Measurements from ENCODE around the gene ZNF511. TPM values are rescaled to one million over a fixed set of nuclear protein-coding genes. Genes with fewer than 3 reads are reported as not detected.

The ZNF511 gene
- total and polyA plus RNA-seq, 2 donors (not counting 1 experiment from before 2014, with no cell fraction given): 30.7 to 45.1 TPM

GRCh38 chr10:133307776-133308420 is 816 bp upstream of the ZNF511 start:
- intact Hi-C loops (cut with micrococcal nuclease): loop anchor here (2.0 to 5.0 kb wide), 3 partner anchors 49 to 771 kb away; partner anchors contain the start of genes FUOM and INPP5A
- peak overlapping the region; percentile 73 to 94 (median 91) for H3K4me3 ChIP-seq (ENCODE audit: control extremely low read depth in 1 of 5, extremely low read depth in 1 of 5, insufficient read depth in 1 of 5, low read depth in 2 of 5, low read length in 4 of 5)
- Mint-ChIP-seq H3K4me1 (peaks cover 37% of the 10 kb centered on the region), H3K4me3 (peak overlapping the region; percentile 98), H3K9me3 (ENCODE audit: insufficient read depth) (no peaks in the 10 kb centered on the region), H3K27ac (peak overlapping the region; percentile 99), H3K27me3 (no peaks in the 10 kb centered on the region)
- H4K20me1 ChIP-seq (ENCODE audit: control insufficient read depth, insufficient read depth, low read length, poor library complexity, severe bottlenecking): peaks cover 44% of the 10 kb centered on the region
- peak overlapping the region; percentile 86 for H3K4me2 ChIP-seq (replicated peaks; ENCODE audit: low read depth, low read length, poor library complexity, severe bottlenecking)
- peaks cover 0 to 40% of the 10 kb centered on the region in 2 experiments for H3K36me3 ChIP-seq (replicated peaks in 1 of 2; ENCODE audit: control extremely low read depth in 1 of 2, control insufficient read depth in 1 of 2, extremely low read depth in 1 of 2, insufficient read depth in 2 of 2, low read length in 1 of 2)
- CTCF ChIA-PET: interaction anchor here (1.0 to 3.4 kb wide), 12 partner anchors 22 to 393 kb away, joined by 3 to 21 read pairs (median 4); no protein-coding TSS in a partner anchor
- H3K27me3 ChIP-seq (replicated peaks in 1 of 4; ENCODE audit: control extremely low read depth in 1 of 4, control insufficient read depth in 3 of 4, insufficient read depth in 4 of 4, low read length in 3 of 4): no peaks in the 10 kb centered on the region
- H3K9ac ChIP-seq (ENCODE audit: low read length): peak overlapping the region; percentile 86
- H3K27ac ChIP-seq (ENCODE audit: low read length in 2 of 2): peak overlapping the region; percentile 96 to 97
- 4% methylated on average over 23 of the region's 25 CpGs for WGBS (ENCODE audit: insufficient coverage)
- H3K9me3 ChIP-seq (ENCODE audit: control extremely low read depth in 1 of 3, control insufficient read depth in 2 of 3, insufficient read depth in 1 of 3, low read length in 2 of 3): peaks cover 0 to 3% (median 0%) of the 10 kb centered on the region in 3 donors
- H2AFZ ChIP-seq (ENCODE audit: insufficient read depth, low read depth, low read length, poor library complexity, severe bottlenecking): peak overlapping the region; percentile 83
- peaks cover 21 to 36% of the 10 kb centered on the region in 2 donors for H3K4me1 ChIP-seq (ENCODE audit: control insufficient read depth in 2 of 2, insufficient read depth in 2 of 2, low read length in 2 of 2)
- DNase-seq (peak; percentile 88), ATAC-seq (ENCODE audit: low read depth) (peak; percentile 26)
- POLR2A ChIA-PET: interaction anchor here (2.5 kb wide), 1 partner anchor 32 kb away, joined by 12 read pairs; the partner anchor contains the start of gene ADAM8
- peaks cover 57% of the 10 kb centered on the region for H3K79me2 ChIP-seq (ENCODE audit: control insufficient read depth, insufficient read depth, low read length)
- TF ChIP-seq CTCF (IDR thresholded peaks at IDR 0.05): peak; percentile 75
- no peak for TF ChIP-seq EZH2 (IDR thresholded peaks at IDR 0.05; ENCODE audit: borderline replicate concordance, insufficient read depth, low read depth, low read length, poor library complexity, severe bottlenecking)
